ENCODE results near the gene SRR. TPM values are rescaled to one million over a fixed set of nuclear protein-coding genes. Genes with fewer than 3 reads are reported as not detected.

SRR gene
- total RNA-seq, 1 experiment from 2014 or later: 7.7 TPM

DNA sequence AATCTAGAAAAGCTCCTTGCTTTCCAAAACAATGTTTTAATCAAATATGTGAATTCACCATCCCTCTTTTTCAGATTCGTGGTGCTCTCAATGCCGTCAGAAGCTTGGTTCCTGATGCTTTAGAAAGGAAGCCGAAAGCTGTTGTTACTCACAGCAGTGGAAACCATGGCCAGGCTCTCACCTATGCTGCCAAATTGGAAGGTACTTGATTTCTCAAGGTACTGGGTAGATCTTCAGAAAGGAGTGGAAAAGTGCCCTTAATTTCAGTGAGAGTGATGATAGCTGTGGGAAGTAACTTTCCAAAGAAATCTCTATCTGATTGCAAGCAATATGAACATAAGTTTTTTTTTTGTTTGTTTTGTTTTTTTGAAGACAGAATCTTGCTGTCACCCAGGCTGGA lies 14.0 kb downstream of the SRR start:
- no peaks in the 10 kb centered on the region for H3K4me1 Mint-ChIP-seq (ENCODE audit: insufficient read depth, unreplicated experiment)
- H3K36me3 Mint-ChIP-seq (ENCODE audit: insufficient read depth, unreplicated experiment): peaks cover 9% of the 10 kb centered on the region
- no peak overlapping the region for H3K4me3 Mint-ChIP-seq (ENCODE audit: unreplicated experiment)
- no peaks in the 10 kb centered on the region for H3K9me3 Mint-ChIP-seq (ENCODE audit: unreplicated experiment)
- CTCF ChIA-PET: interaction anchor here (0.6 to 0.7 kb wide), 2 partner anchors 15 to 1577 kb away, joined by 3 to 7 read pairs; no protein-coding TSS in a partner anchor
- no peak overlapping the region for H3K27ac Mint-ChIP-seq (ENCODE audit: low read depth, unreplicated experiment)
- no peaks in the 10 kb centered on the region for H3K27me3 Mint-ChIP-seq (ENCODE audit: insufficient read depth, unreplicated experiment)
- POLR2A ChIA-PET: interaction anchor here (0.9 to 1.8 kb wide), 6 partner anchors 14 to 31 kb away, joined by 3 to 9 read pairs (median 4); partner anchors contain the start of genes SMG6, SRR and TSR1
- no TSS peak for BruUV-seq (replicated peaks)
- DNase-seq (ENCODE audit: unreplicated experiment): no peak
- intact Hi-C loops (cut with micrococcal nuclease): no loop called here
- TF ChIP-seq, protein P1, sequence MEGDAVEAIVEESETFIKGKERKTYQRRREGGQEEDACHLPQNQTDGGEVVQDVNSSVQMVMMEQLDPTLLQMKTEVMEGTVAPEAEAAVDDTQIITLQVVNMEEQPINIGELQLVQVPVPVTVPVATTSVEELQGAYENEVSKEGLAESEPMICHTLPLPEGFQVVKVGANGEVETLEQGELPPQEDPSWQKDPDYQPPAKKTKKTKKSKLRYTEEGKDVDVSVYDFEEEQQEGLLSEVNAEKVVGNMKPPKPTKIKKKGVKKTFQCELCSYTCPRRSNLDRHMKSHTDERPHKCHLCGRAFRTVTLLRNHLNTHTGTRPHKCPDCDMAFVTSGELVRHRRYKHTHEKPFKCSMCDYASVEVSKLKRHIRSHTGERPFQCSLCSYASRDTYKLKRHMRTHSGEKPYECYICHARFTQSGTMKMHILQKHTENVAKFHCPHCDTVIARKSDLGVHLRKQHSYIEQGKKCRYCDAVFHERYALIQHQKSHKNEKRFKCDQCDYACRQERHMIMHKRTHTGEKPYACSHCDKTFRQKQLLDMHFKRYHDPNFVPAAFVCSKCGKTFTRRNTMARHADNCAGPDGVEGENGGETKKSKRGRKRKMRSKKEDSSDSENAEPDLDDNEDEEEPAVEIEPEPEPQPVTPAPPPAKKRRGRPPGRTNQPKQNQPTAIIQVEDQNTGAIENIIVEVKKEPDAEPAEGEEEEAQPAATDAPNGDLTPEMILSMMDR (IDR thresholded peaks at IDR 0.05; ENCODE audit: unreplicated experiment): no peak

DNA sequence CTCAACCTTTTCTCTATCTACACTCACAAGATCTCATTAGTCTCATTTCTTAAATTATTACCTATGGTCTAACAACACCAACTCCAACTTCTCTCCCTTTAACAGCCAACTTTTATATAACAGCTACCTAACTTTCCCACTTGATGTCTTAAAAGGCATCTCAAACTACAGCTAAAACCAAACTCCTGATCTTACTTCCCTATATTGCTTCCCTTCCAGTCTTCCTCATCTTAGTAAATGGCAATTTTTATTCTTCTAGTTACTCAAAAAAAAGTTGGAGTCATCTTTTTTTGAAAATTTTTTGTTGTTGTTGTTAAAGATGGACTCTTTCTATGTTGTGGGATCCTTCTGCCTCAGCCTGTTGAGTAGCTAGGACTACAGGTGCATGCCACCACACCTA lies 15.3 kb downstream of the SRR start:
- no peak for DNase-seq (ENCODE audit: unreplicated experiment)
- TF ChIP-seq, protein P1 (IDR thresholded peaks at IDR 0.05; ENCODE audit: unreplicated experiment): no peak
- no peak overlapping the region for H3K27ac Mint-ChIP-seq (ENCODE audit: low read depth, unreplicated experiment)
- H3K4me3 Mint-ChIP-seq (ENCODE audit: unreplicated experiment): no peak overlapping the region
- intact Hi-C loops (cut with micrococcal nuclease): no loop called here
- ChIA-PET POLR2A (interaction anchor here (0.7 to 1.5 kb wide), 2 partner anchors 10 to 17 kb away, joined by 3 to 5 read pairs; partner anchors contain the start of gene TSR1), CTCF (interaction anchor here (0.9 to 1.5 kb wide), 2 partner anchors 10 to 12 kb away, joined by 4 to 5 read pairs; no protein-coding TSS in a partner anchor)
- peaks cover 9% of the 10 kb centered on the region for H3K36me3 Mint-ChIP-seq (ENCODE audit: insufficient read depth, unreplicated experiment)
- no TSS peak for BruUV-seq (replicated peaks)
- no peaks in the 10 kb centered on the region for H3K27me3 Mint-ChIP-seq (ENCODE audit: insufficient read depth, unreplicated experiment)
- H3K9me3 Mint-ChIP-seq (ENCODE audit: unreplicated experiment): no peaks in the 10 kb centered on the region
- no peaks in the 10 kb centered on the region for H3K4me1 Mint-ChIP-seq (ENCODE audit: insufficient read depth, unreplicated experiment)

DNA sequence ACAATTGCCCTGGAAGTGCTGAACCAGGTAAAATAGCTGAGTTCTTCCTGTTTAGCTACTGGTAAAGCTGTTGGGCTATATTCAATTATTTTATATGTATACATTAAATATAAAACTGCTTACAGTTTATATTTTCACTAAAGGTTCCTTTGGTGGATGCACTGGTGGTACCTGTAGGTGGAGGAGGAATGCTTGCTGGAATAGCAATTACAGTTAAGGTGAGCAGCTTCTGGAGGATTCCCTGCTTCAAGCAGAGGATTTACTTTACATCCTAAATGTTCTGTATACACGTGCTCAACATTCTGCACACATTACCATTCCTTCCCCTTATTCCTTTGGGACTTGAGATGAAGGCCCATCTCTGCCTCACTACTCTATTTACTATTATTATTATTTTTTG lies 17.6 kb downstream of the SRR start:
- Mint-ChIP-seq H3K36me3 (ENCODE audit: insufficient read depth, unreplicated experiment) (peaks cover 9% of the 10 kb centered on the region), H3K27ac (ENCODE audit: low read depth, unreplicated experiment) (no peak overlapping the region), H3K4me3 (ENCODE audit: unreplicated experiment) (no peak overlapping the region), H3K27me3 (ENCODE audit: insufficient read depth, unreplicated experiment) (no peaks in the 10 kb centered on the region), H3K4me1 (ENCODE audit: insufficient read depth, unreplicated experiment) (no peaks in the 10 kb centered on the region), H3K9me3 (ENCODE audit: unreplicated experiment) (no peaks in the 10 kb centered on the region)
- no TSS peak for BruUV-seq (replicated peaks)
- POLR2A ChIA-PET: interaction anchor here (0.7 to 1.5 kb wide), 7 partner anchors 9 to 40 kb away, joined by 3 to 4 read pairs (median 3); partner anchors contain the start of genes SMG6, SRR and TSR1
- TF ChIP-seq, protein P1 (IDR thresholded peaks at IDR 0.05; ENCODE audit: unreplicated experiment): no peak
- no peak for DNase-seq (ENCODE audit: unreplicated experiment)
- CTCF ChIA-PET: interaction anchor here (0.7 kb wide), 1 partner anchor 32 kb away, joined by 3 read pairs; no protein-coding TSS in a partner anchor
- intact Hi-C loops (cut with micrococcal nuclease): no loop called here

DNA sequence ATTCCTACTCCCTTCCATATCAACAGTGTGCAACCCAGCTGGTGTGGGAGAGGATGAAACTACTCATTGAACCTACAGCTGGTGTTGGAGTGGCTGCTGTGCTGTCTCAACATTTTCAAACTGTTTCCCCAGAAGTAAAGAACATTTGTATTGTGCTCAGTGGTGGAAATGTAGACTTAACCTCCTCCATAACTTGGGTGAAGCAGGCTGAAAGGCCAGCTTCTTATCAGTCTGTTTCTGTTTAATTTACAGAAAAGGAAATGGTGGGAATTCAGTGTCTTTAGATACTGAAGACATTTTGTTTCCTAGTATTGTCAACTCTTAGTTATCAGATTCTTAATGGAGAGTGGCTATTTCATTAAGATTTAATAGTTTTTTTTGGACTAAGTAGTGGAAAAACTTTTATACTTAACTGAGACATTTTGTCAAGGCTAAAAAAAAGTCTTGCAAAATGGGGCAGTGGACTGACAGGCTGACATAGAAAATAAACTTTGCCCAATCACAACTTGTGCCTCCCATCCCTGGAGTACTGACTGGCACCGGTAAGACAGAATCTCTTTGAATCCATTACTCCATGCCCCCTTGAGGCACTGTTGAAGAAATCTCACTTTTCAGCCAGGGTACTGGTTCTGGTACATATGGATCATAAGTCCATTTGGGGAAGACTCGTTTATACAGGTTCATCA lies 20.0 kb downstream of the SRR start:
- DNase-seq (ENCODE audit: unreplicated experiment): no peak
- Mint-ChIP-seq H3K36me3 (ENCODE audit: insufficient read depth, unreplicated experiment) (peaks cover 9% of the 10 kb centered on the region), H3K27me3 (ENCODE audit: insufficient read depth, unreplicated experiment) (no peaks in the 10 kb centered on the region), H3K9me3 (ENCODE audit: unreplicated experiment) (no peaks in the 10 kb centered on the region), H3K4me1 (ENCODE audit: insufficient read depth, unreplicated experiment) (no peaks in the 10 kb centered on the region), H3K4me3 (ENCODE audit: unreplicated experiment) (no peak overlapping the region), H3K27ac (ENCODE audit: low read depth, unreplicated experiment) (no peak overlapping the region)
- TF ChIP-seq, protein P1 (IDR thresholded peaks at IDR 0.05; ENCODE audit: unreplicated experiment): no peak
- BruUV-seq (replicated peaks): TSS peak; percentile 53
- ChIA-PET POLR2A (interaction anchor here (1.0 to 2.6 kb wide), 3 partner anchors 12 to 20 kb away, joined by 3 to 14 read pairs (median 3); partner anchors contain the start of genes SMG6, SRR and TSR1), CTCF (interaction anchor here (0.7 kb wide), 1 partner anchor 114 kb away, joined by 3 read pairs; no protein-coding TSS in a partner anchor)
- intact Hi-C loops (cut with micrococcal nuclease): no loop called here
